IMR-90 (cell line): ENCODE data around the gene TM2D1. TPM values are rescaled to one million over a fixed set of nuclear protein-coding genes. Genes with fewer than 3 reads are reported as not detected.

ENCODE experiments used
- ATAC-seq: fragments of 200-7000 bp; cut with Tn5 transposase; 2 replicates; pipeline ENCODE4 v1.9.1; 2020; ENCODE audit warnings: low read depth, mild to moderate bottlenecking, moderate library complexity
- BruUV-seq: library from RNA; stranded (reverse); fragments of 400-500 nt; replicated peaks from 2 replicates; lab custom pipeline; 2021; lab: Mats Ljungman, UMichigan
- CTCF ChIA-PET: fragments of 300-600 bp; formaldehyde crosslinking; extraction: SDS; loops from one replicate; lab custom pipeline; 2021; ENCODE audit warnings: antibody characterized with exemption; lab: Yijun Ruan, JAX
- POLR2A ChIA-PET: fragments of 300-600 bp; sonication (Branson Sonifier 250); formaldehyde crosslinking; loops from one replicate; lab custom pipeline; 2022; ENCODE audit warnings: antibody characterized with exemption; ENCODE audit not compliant: unreplicated experiment; lab: Charles Lee
- DNase-seq: peaks from one replicate; pipeline ENCODE4 v3.0.0; 2013
- H2AFZ ChIP-seq: replicated peaks from 2 replicates; pipeline ENCODE3; 2013; ENCODE audit warnings: low read length, mild to moderate bottlenecking; ENCODE audit not compliant: poor library complexity
- H2AK5ac ChIP-seq: 2 replicates; pipeline ENCODE4 v1.6.1; 2013; ENCODE audit warnings: low read depth, low read length, inconsistent platforms
- H2AK9ac ChIP-seq: replicated peaks from 2 replicates; pipeline ENCODE3; 2013; ENCODE audit warnings: mild to moderate bottlenecking, low read depth, low read length, moderate library complexity; ENCODE audit not compliant: poor library complexity
- H2BK120ac ChIP-seq: 2 replicates; pipeline ENCODE4 v1.6.1; 2013; ENCODE audit warnings: low read depth, low read length, inconsistent platforms
- H2BK15ac ChIP-seq: 3 replicates; pipeline ENCODE4 v1.6.1; 2013; ENCODE audit warnings: low read depth, low read length, inconsistent platforms
- H2BK20ac ChIP-seq: 2 replicates; pipeline ENCODE4 v1.6.1; 2013; ENCODE audit warnings: low read depth, mild to moderate bottlenecking, inconsistent platforms, low read length, moderate library complexity
- H2BK5ac ChIP-seq: 2 replicates; pipeline ENCODE4 v1.6.1; 2013; ENCODE audit warnings: mild to moderate bottlenecking, low read depth, low read length, inconsistent platforms; ENCODE audit not compliant: poor library complexity, severe bottlenecking
- H3K14ac ChIP-seq: replicated peaks from 2 replicates; pipeline ENCODE4 v1.6.1; 2013; ENCODE audit warnings: low read depth, low read length, inconsistent platforms
- H3K18ac ChIP-seq: 2 replicates; pipeline ENCODE4 v1.6.1; 2013; ENCODE audit warnings: low read depth, low read length, control low read depth
- H3K23ac ChIP-seq: 2 replicates; pipeline ENCODE4 v1.6.1; 2013; ENCODE audit warnings: low read depth, low read length, inconsistent platforms
- H3K27ac ChIP-seq: 2 replicates; pipeline ENCODE4 v1.5.1; 2013; ENCODE audit warnings: mild to moderate bottlenecking, control low read depth, low read length; ENCODE audit not compliant: insufficient read depth
- H3K27me3 ChIP-seq: 2 replicates; pipeline ENCODE4 v1.6.1; 2013; ENCODE audit warnings: low read length; ENCODE audit not compliant: control insufficient read depth, insufficient read depth
- H3K36me3 ChIP-seq: 2 replicates; pipeline ENCODE4 v1.6.1; 2013; ENCODE audit warnings: low read length, mixed read lengths; ENCODE audit not compliant: control insufficient read depth, insufficient read depth
- H3K4ac ChIP-seq: 2 replicates; pipeline ENCODE4 v1.6.1; 2013; ENCODE audit warnings: low read depth, low read length, inconsistent platforms
- H3K4me1 ChIP-seq: 2 replicates; pipeline ENCODE4 v1.6.1; 2013; ENCODE audit warnings: low read length, mixed read lengths; ENCODE audit not compliant: control insufficient read depth, insufficient read depth
- H3K4me2 ChIP-seq: 2 replicates; pipeline ENCODE4 v1.6.1; 2013; ENCODE audit warnings: low read depth, mild to moderate bottlenecking, control low read depth, low read length, moderate library complexity
- H3K4me3 ChIP-seq: 2 replicates; pipeline ENCODE4 v1.5.1; 2013; ENCODE audit warnings: low read depth, mild to moderate bottlenecking, control low read depth, low read length, moderate library complexity; ENCODE audit not compliant: insufficient read depth
- H3K56ac ChIP-seq: 2 replicates; pipeline ENCODE4 v1.6.1; 2013; ENCODE audit warnings: low read length, inconsistent platforms; ENCODE audit not compliant: insufficient read depth; ENCODE audit errors: extremely low read depth
- H3K79me1 ChIP-seq, 2 experiments: 2 replicates each; pipeline ENCODE4 v1.6.1; 2013; ENCODE audit warnings: low read length in 2 of 2, inconsistent platforms in 1 of 2, low read depth in 1 of 2
- H3K9ac ChIP-seq: 2 replicates; pipeline ENCODE4 v1.6.1; 2013; ENCODE audit warnings: low read depth, low read length, control low read depth
- H3K9me1 ChIP-seq: 2 replicates; pipeline ENCODE4 v1.6.1; 2013; ENCODE audit warnings: low read length, inconsistent platforms; ENCODE audit not compliant: insufficient read depth
- H3K9me3 ChIP-seq: 2 replicates; pipeline ENCODE4 v1.6.1; 2013; ENCODE audit warnings: low read length; ENCODE audit not compliant: control insufficient read depth, insufficient read depth
- H4K20me1 ChIP-seq: 2 replicates; pipeline ENCODE4 v1.6.1; 2013; ENCODE audit warnings: low read length, inconsistent platforms; ENCODE audit not compliant: insufficient read depth
- H4K5ac ChIP-seq: 2 replicates; pipeline ENCODE4 v1.6.1; 2013; ENCODE audit warnings: mild to moderate bottlenecking, low read depth, low read length, control low read depth
- H4K8ac ChIP-seq, 2 experiments: 2 replicates each; pipeline ENCODE4 v1.6.1; 2013; ENCODE audit warnings: low read depth in 2 of 2, low read length in 2 of 2, control low read depth in 1 of 2, inconsistent platforms in 1 of 2
- H4K91ac ChIP-seq: 2 replicates; pipeline ENCODE4 v1.6.1; 2013; ENCODE audit warnings: low read depth, low read length, inconsistent platforms; ENCODE audit not compliant: insufficient read depth
- FOS ChIP-seq: fragments of 150-350 bp; IDR thresholded peaks from 2 replicates; pipeline ENCODE4 v1.6.1; 2016; ENCODE audit warnings: low read depth, low read length
- MAFK ChIP-seq: IDR thresholded peaks from 2 replicates; pipeline ENCODE4 v1.6.1; 2012; ENCODE audit warnings: low read depth, low read length, improper control_type of control experiment
- RAD21 ChIP-seq: IDR thresholded peaks from 2 replicates; pipeline ENCODE4 v1.6.1; 2012; ENCODE audit warnings: low read length, improper control_type of control experiment
- RFX5 ChIP-seq: IDR thresholded peaks from 2 replicates; pipeline ENCODE4 v1.8.0; 2012; ENCODE audit warnings: low read depth, mild to moderate bottlenecking, low read length, moderate library complexity
- WGBS, 2 experiments: methylation state at CpG; one replicate each; pipeline versions ENCODE4 v1.1.5 to v1.1.7; 2013; ENCODE audit warnings: missing lambda C conversion rate in 2 of 2; ENCODE audit not compliant: insufficient read length in 1 of 2; ENCODE audit errors: extremely low coverage in 2 of 2; 5-methylcytosine and 5-hydroxymethylcytosine counted together
- dilution Hi-C: fragments of 300-500 bp; cut with HindIII; formaldehyde crosslinking; loops from one replicate; pipeline ENCODE4 v1.14.3; 2018; ENCODE audit warnings: low sequenced_read_pairs; ENCODE audit not compliant: unreplicated experiment
- in situ Hi-C: fragments of 300-500 bp; cut with MboI; formaldehyde crosslinking; loops from 3 replicates; pipeline ENCODE4 v1.14.3; 2019; ENCODE audit warnings: low sequenced_read_pairs, inconsistent platforms, mixed read lengths
- intact Hi-C: fragments of 100-400 bp; cut with micrococcal nuclease; formaldehyde crosslinking; loops from 2 replicates; pipeline ENCODE4 v1.10.0; 2022
- polyA plus RNA-seq, 3 experiments: library from polyadenylated mRNA; depleted of rRNA; stranded (reverse); fragments of >200 nt; gene quantifications; 2 replicates each; pipeline ENCODE4 v1.2.3, GENCODE V29; 2012; ENCODE audit warnings: low replicate concordance in 1 of 3
- total RNA-seq: library from RNA; depleted of rRNA; stranded (reverse); fragments of >200 nt; gene quantifications from 2 replicates; pipeline ENCODE4 v1.2.3, GENCODE V29; 2012

TM2D1 gene
- total and polyA plus RNA-seq, 2 of the 4 experiments (the other 2 are of a cell fraction): 14.3 to 32.7 TPM

DNA sequence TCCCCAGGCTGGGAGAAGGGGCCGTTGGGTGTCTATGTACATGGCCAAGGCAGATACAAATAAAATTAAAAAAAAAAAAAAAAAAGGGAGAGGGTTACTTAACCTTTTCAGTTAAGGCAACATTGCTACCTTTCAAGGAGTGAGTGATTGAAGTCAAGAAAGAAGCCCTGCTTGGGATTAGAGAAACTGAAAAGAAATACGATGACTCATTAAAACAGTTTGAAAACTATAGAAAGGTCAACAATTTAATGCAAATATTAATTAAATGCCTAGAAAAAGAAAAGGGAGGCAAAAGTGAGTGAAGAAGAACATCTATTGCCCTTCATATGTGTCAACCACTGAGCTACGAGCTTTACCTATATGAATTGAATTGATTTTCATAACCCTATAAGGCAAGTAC lies 69.5 kb downstream of the TM2D1 start:
- TF ChIP-seq FOS: no peak
- TF ChIP-seq MAFK: 0 out of 2 replicates have a peak, but pooled peaks have one; percentile 9
- no peak for TF ChIP-seq RAD21
- TF ChIP-seq RFX5: no peak
- POLR2A ChIA-PET: no interaction called here
- Histone ChIP-seq H3K18ac (no peak overlapping the region), H2BK15ac (no peak overlapping the region), H3K9me3 (no peaks in the 10 kb centered on the region), H2AFZ (no peak overlapping the region), H3K79me1 (no peaks in the 10 kb centered on the region), H4K20me1 (no peaks in the 10 kb centered on the region), H2BK20ac (no peak overlapping the region), H3K4me3 (no peak overlapping the region), H3K27me3 (no peaks in the 10 kb centered on the region), H3K4me1 (no peaks in the 10 kb centered on the region), H4K91ac (no peak overlapping the region), H3K56ac (no peak overlapping the region), H3K23ac (no peak overlapping the region), H3K4ac (no peak overlapping the region), H3K27ac (no peak overlapping the region), H3K9me1 (no peaks in the 10 kb centered on the region), H2AK5ac (no peak overlapping the region), H2BK5ac (no peak overlapping the region), H3K9ac (no peak overlapping the region), H3K36me3 (no peaks in the 10 kb centered on the region), H3K14ac (no peak overlapping the region), H4K8ac (no peak overlapping the region), H4K5ac (no peak overlapping the region), H3K4me2 (no peak overlapping the region), H2AK9ac (no peak overlapping the region), H2BK120ac (no peak overlapping the region)
- DNase-seq (no peak), ATAC-seq (no peak)
- in situ Hi-C loops: no loop called here
- no TSS peak for BruUV-seq
- dilution Hi-C loops: no loop called here
- CTCF ChIA-PET: no interaction called here
- WGBS, 2 experiments: no CpG with 5 or more reads among the region's 3 CpGs
- intact Hi-C loops: loop anchor here (5.0 kb wide), 1 partner anchor 683 kb away; no protein-coding TSS in a partner anchor
